Hematopoietic multipotent progenitor cell treated with erythropoietin and hydrocortisone succinate and interleukin-3 and kit ligand, for 8 days (in vitro differentiated cells): ENCODE results near the gene SUPV3L1.
"Not testable (repeated sequence)": the region's sequence is repeated elsewhere in the genome, so short reads cannot be mapped to it uniquely, and the experiment has no call there.

Experiments used
- DNase-seq: peaks from one replicate; pipeline ENCODE4 v3.0.0-alpha.2; 2015

Gene SUPV3L1

GRCh38 chr10:69179743-69180524 is at the start of gene SUPV3L1:
Gene SUPV3L1, plus strand, starts transcription at chr10:69180234. Its CDS starts 58 bp downstream, at chr10:69180292.
- DNase-seq: peak; percentile 99

- DNase-seq: no peak
These were observed 49.8 kb upstream of the SUPV3L1 start for GRCh38 chr10:69130251-69130650.

GRCh38 chr10:69139961-69140360 is 40.1 kb upstream of the SUPV3L1 start:
- DNase-seq: no peak

GRCh38 chr10:69141304-69141703 is 38.7 kb upstream of the SUPV3L1 start:
- no peak for DNase-seq

GRCh38 chr10:69142074-69142473 is 38.0 kb upstream of the SUPV3L1 start:
- DNase-seq: not testable (repeated sequence)

- no peak for DNase-seq
These were observed 37.1 kb upstream of the SUPV3L1 start for GRCh38 chr10:69142983-69143382.

- DNase-seq: no peak
These were observed 34.7 kb upstream of the SUPV3L1 start for GRCh38 chr10:69145329-69145728.

- no peak for DNase-seq
These were observed 34.2 kb upstream of the SUPV3L1 start for GRCh38 chr10:69145864-69146263.

GRCh38 chr10:69146759-69147158 is 33.3 kb upstream of the SUPV3L1 start:
- peak; percentile 28 for DNase-seq

GRCh38 chr10:69151984-69152383 is 28.1 kb upstream of the SUPV3L1 start:
- no peak for DNase-seq

- DNase-seq: no peak
These were observed 26.8 kb upstream of the SUPV3L1 start for GRCh38 chr10:69153227-69153626.

- DNase-seq: no peak
These were observed 19.2 kb upstream of the SUPV3L1 start for GRCh38 chr10:69160809-69161241.

GRCh38 chr10:69168493-69168892 is 11.5 kb upstream of the SUPV3L1 start:
- DNase-seq: no peak

GRCh38 chr10:69172241-69172982 is 7.6 kb upstream of the SUPV3L1 start:
- no peak for DNase-seq

- DNase-seq: not testable (repeated sequence)
These were observed 4.7 kb upstream of the SUPV3L1 start for GRCh38 chr10:69175326-69175725.

GRCh38 chr10:69176823-69177222 is 3.2 kb upstream of the SUPV3L1 start:
- no peak for DNase-seq

- no peak for DNase-seq
These were observed 818 bp upstream of the SUPV3L1 start for GRCh38 chr10:69179089-69179742.

- DNase-seq: peak; percentile 34
These were observed 631 bp downstream of the SUPV3L1 start for GRCh38 chr10:69180525-69181204.

GRCh38 chr10:69181433-69181832 is 1.4 kb downstream of the SUPV3L1 start:
- peak; percentile 10 for DNase-seq

GRCh38 chr10:69182005-69182404 is 2.0 kb downstream of the SUPV3L1 start:
- no peak for DNase-seq

- DNase-seq: no peak
These were observed 6.5 kb downstream of the SUPV3L1 start for GRCh38 chr10:69186524-69186923.

- DNase-seq: no peak
These were observed 21.0 kb downstream of the SUPV3L1 start for GRCh38 chr10:69201045-69201444.

GRCh38 chr10:69202332-69202731 is 22.3 kb downstream of the SUPV3L1 start:
- no peak for DNase-seq
